ENCODE data around the gene GSTM3.
"Not testable (repeated sequence)": the region's sequence is repeated elsewhere in the genome, so short reads cannot be mapped to it uniquely, and the experiment has no call there.

The GSTM3 gene

GRCh38 chr1:109732390-109732881 lies 8.4 kb downstream of the GSTM3 start:
- DNase-seq = no peak

- no peak for DNase-seq
Observed at GRCh38 chr1:109730666-109731065, 10.2 kb downstream of the GSTM3 start.

GRCh38 chr1:109728870-109729269 lies 12.0 kb downstream of the GSTM3 start:
- DNase-seq = no peak

DNA sequence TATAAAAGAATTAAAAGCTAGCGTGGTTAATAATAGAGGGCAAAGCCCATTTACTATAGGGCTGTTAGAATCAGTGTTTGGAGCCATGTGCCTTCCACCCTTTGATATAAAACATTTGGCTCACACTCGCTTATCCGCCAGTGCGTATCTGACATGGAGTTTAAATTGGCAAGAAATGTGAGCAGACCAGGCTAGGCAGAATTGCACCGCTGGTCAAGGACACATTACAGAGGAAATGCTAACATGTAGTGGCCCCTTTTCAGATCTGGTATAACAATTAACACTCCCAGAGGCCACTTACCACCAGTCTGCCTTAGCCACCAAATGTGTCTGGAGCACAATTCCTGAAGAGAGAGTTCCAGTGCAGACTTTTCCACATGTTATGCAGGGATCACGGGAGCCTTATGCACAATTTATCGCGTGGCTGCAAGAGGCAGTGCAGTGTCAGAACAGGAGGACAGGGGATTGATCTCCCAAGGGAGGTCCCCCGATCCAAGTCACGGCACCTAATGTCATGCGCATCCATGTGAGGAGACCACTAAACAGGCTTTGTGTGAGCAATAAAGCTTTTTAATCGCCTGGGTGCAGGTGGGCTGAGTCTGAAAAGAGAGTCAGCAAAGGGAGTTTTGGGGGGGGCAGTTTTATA lies 14.0 kb downstream of the GSTM3 start:
- no peak for DNase-seq

DNA sequence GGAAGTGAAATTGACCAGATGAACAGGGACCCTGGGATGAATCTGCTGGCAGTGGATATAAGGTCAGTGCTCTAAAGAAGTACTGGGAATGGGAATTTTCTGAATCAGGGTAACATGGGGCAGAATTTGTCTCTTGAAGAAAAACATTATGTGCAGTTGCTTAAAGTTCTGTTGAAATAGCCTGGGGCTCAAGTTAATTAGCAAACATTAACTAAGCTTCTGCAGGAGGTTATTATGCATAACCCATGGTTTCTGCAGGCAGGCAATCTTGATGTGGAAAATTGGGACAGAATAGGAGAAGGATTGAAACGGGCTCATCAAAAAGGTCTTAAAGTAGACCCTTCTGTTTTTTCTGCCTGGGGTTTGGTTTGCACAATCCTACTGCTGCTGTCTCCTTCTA lies 14.8 kb downstream of the GSTM3 start:
- no peak for DNase-seq

GRCh38 chr1:109725510-109725909 lies 15.3 kb downstream of the GSTM3 start:
- DNase-seq = no peak

- DNase-seq = no peak
Observed at GRCh38 chr1:109724933-109725332, 15.9 kb downstream of the GSTM3 start.

DNA sequence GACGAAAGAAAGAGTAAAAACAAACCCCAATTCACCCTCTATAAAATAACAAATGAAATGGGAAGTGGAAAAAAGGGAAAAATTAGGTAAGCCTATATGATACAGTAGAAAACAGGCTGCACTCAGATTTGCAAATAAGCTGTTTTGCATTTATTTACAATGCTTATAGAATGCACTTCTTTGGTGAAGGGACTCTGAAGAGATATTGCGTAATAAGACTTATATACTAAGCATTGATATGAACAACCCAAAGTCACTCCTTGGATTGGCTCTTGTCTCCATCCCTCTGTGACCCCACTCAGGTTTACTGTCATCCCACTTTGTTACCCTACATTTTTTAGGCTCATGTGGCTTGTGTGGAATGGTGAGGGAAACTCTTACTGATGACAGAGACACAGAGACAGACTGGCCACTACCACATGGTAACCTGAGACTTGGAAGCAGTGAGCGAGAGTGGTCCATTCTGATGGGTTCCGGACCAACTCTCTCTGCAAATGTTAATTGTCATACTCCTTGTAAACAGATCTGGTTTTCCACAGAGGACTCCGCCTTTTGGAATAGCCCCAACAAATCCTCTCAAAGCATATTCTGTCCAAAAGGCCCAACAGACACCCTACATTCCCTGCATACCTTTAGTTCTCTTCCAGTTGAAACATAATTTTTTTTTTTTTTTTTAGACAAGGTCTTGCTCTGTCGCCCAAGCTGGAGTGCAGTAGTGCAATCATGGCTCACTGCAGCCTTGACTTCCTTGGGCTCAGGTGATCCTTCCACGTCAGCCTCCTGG lies 17.7 kb downstream of the GSTM3 start:
- no peak for DNase-seq

DNA sequence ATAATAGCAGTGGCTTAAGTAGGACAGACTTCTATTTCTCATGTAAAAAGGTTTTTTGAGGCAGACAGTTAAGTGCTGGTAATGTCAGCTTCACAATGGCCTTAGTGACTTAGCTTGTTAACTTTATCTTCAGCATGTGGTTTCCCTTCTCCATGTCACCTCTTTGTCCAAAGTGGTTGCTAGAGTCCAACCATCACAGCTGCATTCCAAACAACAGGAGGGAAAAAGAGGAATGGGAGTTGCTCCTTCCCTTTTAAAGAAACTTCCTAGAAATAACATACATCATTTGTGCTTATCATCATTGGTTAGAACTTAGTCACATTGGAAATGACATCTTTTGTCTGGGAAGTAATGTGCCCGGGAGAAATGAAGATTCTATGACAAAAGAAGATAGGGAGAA lies 18.9 kb downstream of the GSTM3 start:
- DNase-seq = no peak

DNA sequence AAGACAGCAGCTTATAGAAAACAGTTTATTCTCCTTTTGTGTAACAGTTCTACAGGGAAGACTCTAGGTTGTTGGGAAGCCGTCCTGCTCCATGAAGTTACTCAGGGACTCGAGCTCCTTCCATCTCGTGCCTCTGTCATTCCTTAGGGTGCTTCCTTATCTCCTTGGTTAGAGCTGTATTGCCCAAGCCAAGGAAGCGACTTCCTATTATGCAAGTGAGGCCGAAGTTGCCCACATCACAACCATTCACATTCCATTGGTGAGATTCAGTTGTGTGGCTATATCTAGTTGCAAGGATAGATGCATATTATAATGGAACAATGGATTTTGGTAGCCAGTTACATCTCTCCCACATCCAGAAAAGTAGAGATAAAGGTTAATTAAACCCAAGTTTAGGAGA lies 19.8 kb downstream of the GSTM3 start:
- no peak for DNase-seq

GRCh38 chr1:109719337-109719837 lies 21.5 kb downstream of the GSTM3 start:
- DNase-seq = no peak

GRCh38 chr1:109718495-109718894 lies 22.3 kb downstream of the GSTM3 start:
- no peak for DNase-seq

GRCh38 chr1:109717729-109718128 lies 23.1 kb downstream of the GSTM3 start:
- no peak for DNase-seq

DNA sequence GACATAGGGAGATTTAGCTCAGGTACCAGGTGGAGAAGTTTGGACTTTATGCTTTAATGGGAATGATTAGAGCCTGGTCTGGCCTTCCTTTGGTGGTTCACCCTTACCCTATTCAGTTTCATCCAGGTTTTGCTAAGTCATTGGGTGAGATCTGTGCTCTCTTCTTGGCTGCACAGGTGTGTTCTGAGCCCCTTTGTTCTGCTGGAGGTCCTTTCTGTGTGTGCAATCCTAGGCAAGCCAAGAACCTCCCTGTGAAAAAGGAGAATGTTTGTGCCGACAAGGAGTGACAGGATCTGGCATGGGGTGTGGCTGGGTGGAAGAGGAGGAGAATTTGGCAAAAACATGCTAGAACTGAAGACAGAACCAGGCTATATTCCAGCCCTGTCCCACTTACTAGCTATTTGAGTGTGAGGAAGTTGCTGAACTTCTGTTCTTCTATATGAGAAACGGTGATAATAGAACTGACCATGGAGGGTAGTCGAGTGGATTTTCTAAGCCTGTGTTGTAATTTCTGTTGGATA lies 24.2 kb downstream of the GSTM3 start:
- no peak for DNase-seq

DNA sequence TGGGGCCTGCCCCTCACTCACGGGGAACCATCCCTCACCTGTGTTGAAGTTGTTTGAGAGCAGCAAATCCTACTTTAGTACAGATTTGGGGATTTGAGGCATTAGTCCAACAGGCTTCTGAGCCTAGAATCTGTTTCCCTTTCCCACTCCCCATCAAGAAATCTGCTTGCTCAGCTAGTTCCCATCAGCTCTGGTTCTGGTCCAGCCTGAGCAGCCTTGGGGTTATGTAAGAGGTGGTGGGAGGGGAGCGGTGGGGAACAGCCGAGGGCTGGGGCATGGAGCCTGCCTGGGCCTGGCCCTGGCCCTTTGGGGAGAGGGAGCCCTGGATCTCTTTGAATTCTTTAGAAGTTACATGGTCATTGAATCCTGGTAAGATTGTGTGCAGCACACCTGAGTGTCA lies 24.7 kb downstream of the GSTM3 start:
- no peak for DNase-seq

DNA sequence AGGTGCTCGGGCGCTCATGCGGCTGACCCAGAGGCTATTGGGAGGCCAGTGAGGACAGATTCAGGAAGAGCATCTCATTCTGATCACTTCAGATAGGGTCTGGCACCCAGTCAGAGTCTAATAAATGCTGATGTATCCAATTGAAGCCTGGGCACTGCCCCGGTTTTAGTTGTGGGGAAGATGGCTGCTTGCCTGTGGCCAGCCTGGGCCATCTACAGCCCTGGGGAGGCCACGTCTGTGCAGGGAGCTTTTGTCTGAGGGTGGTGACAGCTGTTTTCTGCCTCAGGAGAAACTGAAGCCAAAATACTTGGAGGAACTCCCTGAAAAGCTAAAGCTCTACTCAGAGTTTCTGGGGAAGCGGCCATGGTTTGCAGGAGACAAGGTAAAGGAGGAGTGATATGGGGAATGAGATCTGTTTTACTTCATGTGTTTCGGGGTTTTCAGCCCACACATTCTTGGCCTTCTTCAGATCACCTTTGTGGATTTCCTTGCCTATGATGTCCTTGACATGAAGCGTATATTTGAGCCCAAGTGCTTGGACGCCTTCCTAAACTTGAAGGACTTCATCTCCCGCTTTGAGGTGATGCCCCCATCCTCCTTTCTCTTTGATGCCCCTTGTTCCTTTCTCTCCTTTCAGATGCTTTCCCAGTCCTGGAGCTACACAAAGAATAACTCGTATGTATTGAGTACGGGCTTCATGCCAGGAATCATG lies 26.0 kb downstream of the GSTM3 start:
- no peak for DNase-seq

- no peak for DNase-seq
Observed at GRCh38 chr1:109713636-109714035, 27.2 kb downstream of the GSTM3 start.

- DNase-seq = no peak
Observed at GRCh38 chr1:109712321-109712864, 28.4 kb downstream of the GSTM3 start.

GRCh38 chr1:109711593-109712320 lies 29.1 kb downstream of the GSTM3 start, which contains the start of gene GSTM5:
TSS of gene GSTM5 (plus strand) at chr1:109712251. CDS start at chr1:109712313, 62 bp downstream.
- DNase-seq = peak in 1 of 56 donors; percentile 46

GRCh38 chr1:109709822-109710221 lies 31.0 kb downstream of the GSTM3 start:
- DNase-seq = not testable (repeated sequence)

DNA sequence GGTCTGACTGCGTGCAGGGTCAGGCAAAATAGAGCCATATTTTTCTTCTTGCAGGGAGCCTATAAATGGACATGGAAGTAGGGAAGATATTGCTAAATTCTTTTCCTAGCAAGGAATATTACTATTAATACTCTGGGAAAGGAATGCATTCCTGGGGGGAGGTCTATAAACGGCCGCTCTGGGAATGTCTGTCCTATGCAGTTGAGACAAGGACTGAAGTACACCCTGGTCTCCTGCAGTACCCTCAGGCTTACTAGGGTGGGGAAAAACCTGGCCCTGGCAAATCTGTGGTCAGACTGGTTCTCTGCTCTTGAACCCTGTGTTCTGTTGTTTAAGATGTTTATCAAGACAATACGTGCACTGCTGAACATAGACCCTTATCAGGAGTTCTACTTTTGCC lies 31.9 kb downstream of the GSTM3 start:
- DNase-seq = not testable (repeated sequence)
